Endothelial cell of umbilical vein (primary cell): ENCODE results near the gene ALDH1L1. TPM values are rescaled to one million over a fixed set of nuclear protein-coding genes. Genes with fewer than 3 reads are reported as not detected.

ENCODE experiments used
- BruUV-seq: library from RNA; stranded (reverse); fragments of 400-500 nt; replicated peaks from 2 replicates; lab custom pipeline; 2021; lab: Mats Ljungman, UMichigan
- CTCF ChIA-PET: fragments of 300-600, 350-600 bp; sonication (Branson Sonifier 250); formaldehyde crosslinking; loops from one replicate; lab custom pipeline; 2021; ENCODE audit warnings: antibody characterized with exemption, inconsistent platforms; lab: Charles Lee
- POLR2A ChIA-PET: fragments of 300-600, 350-600 bp; sonication (Branson Sonifier 250); formaldehyde crosslinking; loops from one replicate; lab custom pipeline; 2021; ENCODE audit warnings: antibody characterized with exemption, inconsistent platforms; lab: Charles Lee
- DNase-seq: peaks from one replicate; pipeline ENCODE4 v3.0.0-alpha.2; 2011; ENCODE audit warnings: low read depth, low spot score
- FAIRE-seq: peaks from 2 replicates; lab custom pipeline; 2011; peaks lifted over from hg19 to GRCh38; lab: Jason Lieb, UNC
- H2AFZ ChIP-seq: 2 replicates; pipeline ENCODE4 v1.6.0; 2012; ENCODE audit warnings: low read depth, low read length, control low read depth, inconsistent platforms
- H3K27ac ChIP-seq: 2 replicates; pipeline ENCODE4 v1.5.1; 2011; ENCODE audit warnings: low read depth, mild to moderate bottlenecking, control low read depth, low read length, moderate library complexity; ENCODE audit not compliant: insufficient read depth
- H3K27me3 ChIP-seq, 2 experiments: 2 replicates each; pipeline versions ENCODE4 v1.6.0 to v1.6.1; 2011; ENCODE audit warnings: low read length in 2 of 2, mixed read lengths in 1 of 2; ENCODE audit not compliant: control insufficient read depth in 2 of 2, insufficient read depth in 2 of 2
- H3K36me3 ChIP-seq, 2 experiments: 2 replicates in 1 of 2; 3 replicates in 1 of 2; pipeline ENCODE4 v1.5.1; 2011; ENCODE audit warnings: low read length in 2 of 2, mild to moderate bottlenecking in 1 of 2, moderate library complexity in 1 of 2; ENCODE audit not compliant: control insufficient read depth in 2 of 2, insufficient read depth in 2 of 2; ENCODE audit errors: extremely low read depth in 1 of 2
- H3K4me1 ChIP-seq: 3 replicates; pipeline ENCODE4 v1.5.1; 2011; ENCODE audit warnings: mild to moderate bottlenecking, low read length; ENCODE audit not compliant: control insufficient read depth, insufficient read depth; ENCODE audit errors: extremely low read depth
- H3K4me2 ChIP-seq: 2 replicates; pipeline ENCODE4 v1.6.1; 2011; ENCODE audit warnings: low read length, control low read depth, mixed read lengths; ENCODE audit not compliant: insufficient read depth
- H3K4me3 ChIP-seq, 3 experiments: fragments of 200-600 bp in 1 of 3; sonication (generic), shearing (Covaris generic) in 1 of 3; replicated peaks in 1 of 3; 2 replicates each; pipeline ENCODE4 v1.5.1; 2011 to 2016; ENCODE audit warnings: control low read depth in 3 of 3, low read length in 3 of 3, mild to moderate bottlenecking in 2 of 3, inconsistent platforms in 1 of 3, low read depth in 1 of 3, moderate library complexity in 1 of 3; ENCODE audit not compliant: insufficient read depth in 1 of 3
- H3K79me2 ChIP-seq: 2 replicates; pipeline ENCODE4 v1.6.0; 2012; ENCODE audit warnings: low read length, inconsistent platforms; ENCODE audit not compliant: control insufficient read depth, insufficient read depth
- H3K9ac ChIP-seq: replicated peaks from 2 replicates; pipeline ENCODE3; 2011; ENCODE audit warnings: low read length, control low read depth; ENCODE audit not compliant: insufficient read depth; ENCODE audit errors: extremely low read depth
- H3K9me1 ChIP-seq: replicated peaks from 3 replicates; pipeline ENCODE4 v1.6.0; 2011; ENCODE audit warnings: mild to moderate bottlenecking, low read length; ENCODE audit not compliant: control insufficient read depth, insufficient read depth; ENCODE audit errors: extremely low read depth
- H3K9me3 ChIP-seq: replicated peaks from 2 replicates; pipeline ENCODE4 v1.5.1; 2012; ENCODE audit warnings: low read length, inconsistent platforms; ENCODE audit not compliant: control insufficient read depth, insufficient read depth
- H4K20me1 ChIP-seq: replicated peaks from 2 replicates; pipeline ENCODE3; 2011; ENCODE audit warnings: mild to moderate bottlenecking, low read length; ENCODE audit not compliant: control insufficient read depth, insufficient read depth; ENCODE audit errors: extremely low read depth
- CTCF ChIP-seq, 2 donors: IDR thresholded peaks; 1 replicate in 1 of 2; 2 replicates in 1 of 2; pipeline ENCODE4 v1.5.1; 2011; ENCODE audit warnings: low read length in 2 of 2, mild to moderate bottlenecking in 2 of 2, moderate library complexity in 2 of 2, control low read depth in 1 of 2, inconsistent platforms in 1 of 2, low read depth in 1 of 2; ENCODE audit not compliant: insufficient read depth in 1 of 2; ENCODE audit errors: extremely low read depth in 1 of 2
- EZH2 ChIP-seq: IDR thresholded peaks from 2 replicates; pipeline ENCODE4 v1.6.1; 2012; ENCODE audit warnings: borderline replicate concordance, low read depth, mild to moderate bottlenecking, moderate library complexity, low read length, inconsistent platforms; ENCODE audit not compliant: severe bottlenecking
- FOS ChIP-seq: IDR thresholded peaks from 2 replicates; pipeline ENCODE4 v1.6.1; 2011; ENCODE audit warnings: mild to moderate bottlenecking, low read length, moderate library complexity, borderline replicate concordance; ENCODE audit not compliant: insufficient read depth
- GATA2 ChIP-seq: IDR thresholded peaks from 2 replicates; pipeline ENCODE4 v1.7.0; 2011; ENCODE audit warnings: low read depth, mild to moderate bottlenecking, moderate library complexity, mixed read lengths, low read length; ENCODE audit not compliant: insufficient read length, insufficient read depth
- JUN ChIP-seq: IDR thresholded peaks from 2 replicates; pipeline ENCODE4 v1.6.1; 2011; ENCODE audit warnings: borderline replicate concordance, low read depth; ENCODE audit not compliant: insufficient read length, insufficient read depth
- MAX ChIP-seq: IDR thresholded peaks from 2 replicates; pipeline ENCODE4 v1.6.1; 2011; ENCODE audit not compliant: insufficient read depth, insufficient read length
- MYC ChIP-seq: IDR thresholded peaks from one replicate; pipeline ENCODE4 v1.6.1; 2011; ENCODE audit warnings: mild to moderate bottlenecking, low read depth, low read length
- POLR2A ChIP-seq: IDR thresholded peaks from 2 replicates; pipeline ENCODE4 v1.6.1; 2012; ENCODE audit warnings: low read depth, mild to moderate bottlenecking, control low read depth, low read length
- POLR2AphosphoS5 ChIP-seq: IDR thresholded peaks from 2 replicates; pipeline ENCODE4 v1.6.1; 2012; ENCODE audit warnings: low read depth, mild to moderate bottlenecking, control low read depth, low read length, moderate library complexity; ENCODE audit not compliant: insufficient read depth
- dilution Hi-C: fragments of 300-500 bp; cut with MboI; formaldehyde crosslinking; loops from one replicate; pipeline ENCODE4 v1.15.0; 2019; ENCODE audit warnings: low sequenced_read_pairs; ENCODE audit not compliant: extremely low pct_ligation_motif_present
- intact Hi-C: fragments of 100-400 bp; cut with micrococcal nuclease; formaldehyde crosslinking; loops from one replicate; pipeline ENCODE4 v1.10.0; 2022
- polyA plus RNA-seq, 4 experiments: library from polyadenylated mRNA; depleted of rRNA in 3 of 4; stranded (reverse) in 3 of 4; unstranded in 1 of 4; fragments of >200 nt; gene quantifications; 2 replicates each; pipeline versions ENCODE4 v1.2.1 to v1.2.3, GENCODE V29; 2011 to 2012; ENCODE audit warnings: missing spikeins in 1 of 4
- total RNA-seq: library from RNA; stranded (reverse); gene quantifications from 2 replicates; pipeline ENCODE4 v1.2.3, GENCODE V29; 2021

The ALDH1L1 gene
- total and polyA plus RNA-seq, 2 donors (not counting 3 experiments of a cell fraction or from before 2014, with no cell fraction given) = not detected

GRCh38 chr3:126179825-126180476 lies 435 bp downstream of the ALDH1L1 start:
- POLR2A ChIA-PET = no interaction called here
- TF ChIP-seq CTCF (IDR thresholded peaks at IDR 0.05; ENCODE audit: extremely low read depth in 1 of 2, insufficient read depth in 1 of 2, low read depth in 1 of 2, low read length in 2 of 2) (no peak), GATA2 (no peak), POLR2A (no peak), EZH2 (no peak), POLR2AphosphoS5 (no peak), MAX (no peak), FOS (no peak), JUN (no peak), MYC (no peak)

More at GRCh38 chr3:126179825-126180476, 435 bp downstream of the ALDH1L1 start:
- Histone ChIP-seq H2AFZ (no peak overlapping the region), H3K4me1 (no peaks in the 10 kb centered on the region), H3K4me2 (no peak overlapping the region), H3K4me3 (no peak overlapping the region), H3K27ac (no peak overlapping the region), H3K27me3 (peaks cover 19 to 27% of the 10 kb centered on the region in 2 experiments), H3K36me3 (no peaks in the 10 kb centered on the region), H4K20me1 (no peaks in the 10 kb centered on the region), H3K79me2 (no peaks in the 10 kb centered on the region), H3K9me3 (no peaks in the 10 kb centered on the region), H3K9me1 (no peaks in the 10 kb centered on the region), H3K9ac (no peak overlapping the region)
- DNase-seq (no peak), FAIRE-seq (no peak)
- BruUV-seq = no TSS peak
- CTCF ChIA-PET = no interaction called here
- intact Hi-C loops (no loop called here), dilution Hi-C loops (no loop called here)
